Activated naive CD4-positive, alpha-beta T cell treated with anti-CD3 and anti-CD28 coated beads, Interleukin-2, amount 50 U/mL, for 72 hours (primary cell): ENCODE measurements around the gene KCNQ1. TPM values are rescaled to one million over a fixed set of nuclear protein-coding genes. Genes with fewer than 3 reads are reported as not detected.
A peak's percentile ranks its signal among the peaks of the same experiment; 100 is the strongest.

ENCODE experiments used
- ATAC-seq, 2 donors: fragments of 150-1000 bp; cut with Tn5 transposase; 2 replicates each; pipeline ENCODE4 v1.10.0; 2021; ENCODE audit warnings: mild to moderate bottlenecking in 2 of 2, moderate library complexity in 2 of 2
- DNase-seq, 2 donors: peaks; one replicate each; pipeline ENCODE4 v3.0.0; 2021 to 2022; ENCODE audit warnings: low spot score in 2 of 2
- H3K27ac Mint-ChIP-seq, 2 donors: one replicate each; pipeline ENCODE4 v1.8.0; 2022; ENCODE audit warnings: mild to moderate bottlenecking in 2 of 2, mixed read lengths in 2 of 2
- H3K36me3 Mint-ChIP-seq, 2 donors: one replicate each; pipeline ENCODE4 v1.8.0; 2022; ENCODE audit warnings: mixed read lengths in 2 of 2
- H3K9me3 Mint-ChIP-seq, 2 donors: one replicate each; pipeline ENCODE4 v1.8.0; 2022; ENCODE audit warnings: mixed read lengths in 2 of 2
- total RNA-seq, 2 donors: library from RNA; stranded (reverse); gene quantifications; one replicate each; pipeline ENCODE4 v1.2.3, GENCODE V29; 2022

Gene KCNQ1
- total RNA-seq, 2 donors from 2014 or later: 12.2 to 19.3 TPM

DNA sequence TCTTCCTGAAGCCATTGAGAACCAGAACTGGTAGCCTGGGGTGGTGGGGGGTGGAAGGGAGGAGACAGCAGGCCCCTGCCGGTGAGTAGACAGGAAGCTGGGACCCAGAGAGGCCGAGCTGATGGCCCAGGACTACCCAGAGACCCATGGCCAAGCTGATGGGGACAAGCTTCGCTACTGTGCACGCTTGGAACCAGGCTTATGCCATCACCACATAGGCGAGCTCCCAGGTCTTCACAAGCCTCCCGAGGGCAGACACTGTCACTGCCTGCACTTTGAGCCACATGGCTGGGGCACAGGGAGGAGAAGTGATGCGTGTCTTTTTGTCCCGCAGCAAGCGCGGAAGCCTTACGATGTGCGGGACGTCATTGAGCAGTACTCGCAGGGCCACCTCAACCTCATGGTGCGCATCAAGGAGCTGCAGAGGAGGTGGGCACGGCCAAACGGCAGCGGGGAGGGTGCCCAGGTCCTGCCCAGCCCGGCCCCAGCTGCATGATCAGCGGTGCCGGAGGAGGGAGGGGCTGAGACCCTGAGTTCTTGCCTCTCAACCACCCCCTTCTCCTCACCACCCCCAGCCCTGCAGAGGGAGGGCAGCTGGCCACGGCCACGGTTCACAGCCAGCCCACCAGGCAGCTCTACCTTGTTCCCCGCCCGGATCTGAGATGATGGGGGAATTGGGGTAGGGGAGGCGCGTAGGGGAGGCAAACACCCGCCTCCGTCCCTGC is 331.0 kb downstream of the KCNQ1 start:
- no peak overlapping the region for H3K27ac Mint-ChIP-seq
- no peaks in the 10 kb centered on the region for H3K9me3 Mint-ChIP-seq
- no peak for ATAC-seq
- DNase-seq: peak in 1 of 2 donors; percentile 52
- no peaks in the 10 kb centered on the region for H3K36me3 Mint-ChIP-seq

DNA sequence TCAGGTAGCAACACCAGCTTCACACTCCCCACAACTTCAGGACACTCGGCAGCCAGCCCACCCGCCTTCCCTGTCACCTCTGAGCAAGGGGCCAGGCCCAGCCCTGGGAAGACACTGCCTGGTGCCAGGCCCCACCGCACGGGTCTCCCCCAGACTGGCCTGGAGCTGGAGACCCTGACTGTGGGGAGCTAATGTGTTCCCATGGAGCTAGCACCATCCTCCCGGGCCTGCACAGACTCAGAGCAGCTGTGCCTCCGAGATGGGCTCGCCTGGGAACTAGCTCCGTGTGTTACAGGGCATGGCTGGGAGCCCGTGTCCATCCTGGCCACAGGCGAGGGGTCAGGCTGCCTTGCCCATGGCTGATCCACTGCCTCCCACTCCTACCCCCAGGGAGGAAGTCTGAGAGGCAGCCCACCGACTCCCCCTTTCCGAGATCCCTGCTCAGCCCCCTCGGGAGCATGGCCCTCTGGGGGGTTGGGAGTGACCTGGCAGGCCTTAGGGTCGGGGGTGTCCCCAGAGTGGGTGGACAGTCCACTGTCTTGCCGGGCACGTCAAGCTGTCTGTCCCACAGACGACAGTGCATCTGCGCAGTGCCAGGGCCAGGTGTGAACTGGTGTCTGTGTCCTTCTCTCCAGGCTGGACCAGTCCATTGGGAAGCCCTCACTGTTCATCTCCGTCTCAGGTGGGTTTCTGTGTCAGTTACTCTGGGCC is 331.7 kb downstream of the KCNQ1 start:
- ATAC-seq (no peak), DNase-seq (peak in 1 of 2 donors; percentile 38)
- no peaks in the 10 kb centered on the region for H3K36me3 Mint-ChIP-seq
- no peak overlapping the region for H3K27ac Mint-ChIP-seq
- no peaks in the 10 kb centered on the region for H3K9me3 Mint-ChIP-seq

DNA sequence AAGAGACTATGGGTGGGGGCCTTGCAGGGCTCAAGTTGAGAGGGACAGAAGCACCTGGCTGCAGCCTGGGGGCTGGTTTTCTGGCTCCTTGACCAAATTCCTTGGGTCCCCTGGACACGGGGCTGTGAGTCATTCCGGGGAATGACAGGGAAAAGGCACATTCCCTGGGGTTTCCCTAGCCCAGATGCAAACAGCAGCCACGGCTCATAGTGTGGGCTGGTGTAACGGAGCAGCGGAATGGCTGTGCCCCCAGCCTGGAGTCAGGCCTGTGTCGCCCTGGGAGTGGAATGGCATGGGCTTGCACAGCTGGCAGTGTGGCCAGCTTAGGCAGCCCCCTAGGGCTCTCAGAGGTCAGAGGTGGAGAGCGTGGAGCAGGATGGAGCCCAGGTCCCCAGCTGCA is 332.6 kb downstream of the KCNQ1 start:
- no peak overlapping the region for H3K27ac Mint-ChIP-seq
- DNase-seq (peak in 1 of 2 donors; percentile 20), ATAC-seq (no peak)
- no peaks in the 10 kb centered on the region for H3K36me3 Mint-ChIP-seq
- no peaks in the 10 kb centered on the region for H3K9me3 Mint-ChIP-seq

DNA sequence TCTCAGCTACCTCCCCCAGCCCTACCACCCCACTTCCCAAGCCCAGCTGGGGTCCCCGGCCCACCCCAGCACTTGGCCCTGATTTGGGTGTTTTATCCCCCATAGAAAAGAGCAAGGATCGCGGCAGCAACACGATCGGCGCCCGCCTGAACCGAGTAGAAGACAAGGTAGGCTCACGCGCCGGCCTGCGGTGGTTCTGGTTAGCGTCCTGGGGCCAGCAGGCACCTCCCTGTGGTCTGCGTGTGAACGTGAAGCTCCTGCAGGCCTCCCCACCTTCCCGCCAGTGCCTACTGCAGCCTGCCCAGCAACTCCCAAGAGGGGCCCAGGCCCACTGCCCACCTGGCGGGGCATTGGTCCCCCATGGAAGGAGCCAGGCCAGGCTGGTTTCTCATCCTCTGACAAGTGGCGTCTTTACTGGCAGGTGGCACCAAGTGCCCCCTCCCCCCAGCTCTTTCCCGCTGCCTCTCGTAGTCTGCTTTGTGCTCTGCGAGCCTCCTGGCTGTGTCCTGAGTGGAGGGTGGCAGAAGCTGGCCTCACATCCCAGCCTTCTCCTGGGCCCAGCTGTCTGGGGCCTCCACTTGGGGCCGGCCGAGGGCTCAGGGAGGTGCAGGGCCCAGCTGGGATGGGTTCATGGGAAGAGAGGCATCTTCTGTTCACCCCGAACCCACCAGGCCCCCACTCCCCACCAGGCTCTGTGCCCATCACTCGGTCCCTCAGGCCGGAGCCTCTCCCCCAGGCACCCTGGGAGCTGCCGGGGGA is 333.2 kb downstream of the KCNQ1 start:
- Mint-ChIP-seq H3K9me3 (no peaks in the 10 kb centered on the region), H3K27ac (no peak overlapping the region), H3K36me3 (no peaks in the 10 kb centered on the region)
- DNase-seq (peak; percentile 1 to 53), ATAC-seq (no peak)

DNA sequence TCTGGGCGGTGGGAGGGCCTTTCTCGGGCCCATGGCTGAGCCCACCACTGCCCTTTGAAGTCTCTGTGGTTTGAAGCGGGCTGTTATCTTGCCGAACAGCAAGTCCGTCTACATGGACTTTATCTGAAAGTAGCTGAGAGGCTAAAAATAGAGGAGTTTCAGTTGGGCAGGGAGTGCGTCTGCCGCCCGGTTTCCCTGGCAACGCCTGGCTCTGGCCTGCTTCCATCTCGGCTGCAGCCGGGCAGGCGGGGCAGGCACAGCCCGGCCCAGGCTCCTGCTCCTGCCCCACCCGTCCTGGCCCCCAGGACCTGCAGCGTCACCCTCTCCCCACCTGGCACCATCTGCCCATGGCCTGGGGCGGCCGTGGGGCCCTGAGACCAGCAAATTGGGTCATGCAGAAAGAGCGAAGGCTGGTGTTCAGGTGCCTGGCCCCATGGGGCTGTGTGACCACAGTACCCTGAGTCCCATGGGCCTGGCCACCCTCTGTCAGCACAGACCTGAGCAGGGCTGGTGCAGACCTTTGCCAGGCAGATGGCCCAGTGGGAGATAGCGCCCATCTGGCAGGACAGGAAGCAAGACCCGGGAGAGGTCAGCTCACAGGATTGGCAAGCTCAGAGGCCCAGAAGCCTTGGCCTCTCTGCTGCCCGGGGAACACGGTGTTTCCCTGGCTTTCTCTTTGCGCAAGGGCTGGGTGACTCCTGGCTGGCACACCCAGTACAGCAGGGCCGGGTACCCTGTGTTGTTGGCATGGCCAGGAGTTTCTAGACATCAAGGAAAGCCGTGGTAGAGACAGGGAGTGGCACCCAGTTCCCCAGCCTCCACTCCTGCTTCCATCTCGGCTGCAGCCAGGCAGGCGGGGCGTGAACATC is 334.1 kb downstream of the KCNQ1 start:
- Mint-ChIP-seq H3K27ac (no peak overlapping the region), H3K36me3 (no peaks in the 10 kb centered on the region), H3K9me3 (no peaks in the 10 kb centered on the region)
- peak in 1 of 2 donors; percentile 18 for ATAC-seq
- peak; percentile 1 to 46 for DNase-seq

DNA sequence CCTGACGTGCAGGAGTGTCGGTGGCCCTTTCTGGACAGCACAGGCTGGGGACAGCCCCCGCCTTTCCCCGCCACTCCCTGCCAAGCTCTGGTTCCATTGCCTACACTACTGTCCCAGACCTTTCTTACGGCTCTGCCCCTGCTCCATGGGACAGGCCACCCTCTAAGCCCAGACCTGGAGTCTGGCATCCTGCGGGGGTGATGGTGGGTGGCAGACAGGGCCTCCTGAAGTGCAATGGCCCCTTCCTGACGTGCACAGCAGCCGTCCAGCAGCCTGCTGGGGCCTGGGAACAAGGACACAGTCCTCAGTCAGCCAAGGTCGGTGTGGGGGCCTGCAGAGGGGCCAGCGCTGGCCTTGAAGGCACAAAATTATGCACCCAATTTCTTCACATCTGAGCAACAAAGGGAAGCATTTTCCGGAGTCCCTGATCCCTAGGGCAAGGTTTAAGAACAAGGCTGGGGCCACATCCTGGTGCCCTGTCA is 334.7 kb downstream of the KCNQ1 start:
- Mint-ChIP-seq H3K27ac (no peak overlapping the region), H3K36me3 (no peaks in the 10 kb centered on the region), H3K9me3 (no peaks in the 10 kb centered on the region)
- DNase-seq (peak in 1 of 2 donors; percentile 48), ATAC-seq (no peak)

DNA sequence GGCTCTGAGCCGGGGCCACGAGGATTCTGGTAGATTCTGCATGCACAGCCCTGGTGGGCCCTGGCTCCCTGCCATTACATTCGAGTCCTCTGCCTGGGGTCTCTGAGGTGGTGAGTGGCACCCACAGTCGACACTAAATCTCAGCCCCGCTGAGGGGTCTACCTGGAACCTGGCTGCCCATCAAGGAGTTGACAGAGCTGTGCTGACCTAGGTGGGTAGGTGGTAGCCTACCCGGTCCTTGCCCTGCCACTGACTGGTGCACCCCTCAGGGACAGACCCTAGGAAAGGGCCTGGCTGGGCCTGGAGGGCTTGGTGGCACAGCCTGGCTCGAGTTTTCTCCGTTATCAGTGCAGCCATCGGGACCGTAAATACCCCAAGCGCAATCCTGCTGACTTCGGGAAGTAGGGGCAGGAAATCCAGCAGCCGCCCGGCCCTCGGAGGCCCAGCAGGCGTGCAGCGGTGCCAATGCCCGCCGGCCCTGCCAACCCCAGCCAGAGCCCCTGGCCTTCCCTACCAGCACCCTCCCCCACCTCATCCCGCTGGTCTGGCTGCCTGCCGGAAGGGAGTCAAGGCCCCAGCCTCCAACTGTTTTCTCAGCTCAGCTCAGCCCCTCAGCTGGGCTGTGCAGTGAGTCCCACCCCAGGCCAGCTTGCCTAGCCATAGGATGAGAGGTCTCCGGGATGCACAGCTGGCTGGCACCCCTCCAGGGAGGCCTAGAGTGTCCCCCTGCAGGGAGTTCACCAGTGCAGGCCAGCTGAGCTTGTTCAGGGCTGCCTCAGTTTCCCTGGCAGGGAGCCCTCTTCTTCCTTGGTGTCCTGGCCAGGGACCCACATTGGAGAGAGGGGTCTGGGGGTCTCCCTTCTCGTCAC is 335.4 kb downstream of the KCNQ1 start:
- DNase-seq (peak in 1 of 2 donors; percentile 31), ATAC-seq (no peak)
- no peak overlapping the region for H3K27ac Mint-ChIP-seq
- H3K9me3 Mint-ChIP-seq: no peaks in the 10 kb centered on the region
- H3K36me3 Mint-ChIP-seq: no peaks in the 10 kb centered on the region

DNA sequence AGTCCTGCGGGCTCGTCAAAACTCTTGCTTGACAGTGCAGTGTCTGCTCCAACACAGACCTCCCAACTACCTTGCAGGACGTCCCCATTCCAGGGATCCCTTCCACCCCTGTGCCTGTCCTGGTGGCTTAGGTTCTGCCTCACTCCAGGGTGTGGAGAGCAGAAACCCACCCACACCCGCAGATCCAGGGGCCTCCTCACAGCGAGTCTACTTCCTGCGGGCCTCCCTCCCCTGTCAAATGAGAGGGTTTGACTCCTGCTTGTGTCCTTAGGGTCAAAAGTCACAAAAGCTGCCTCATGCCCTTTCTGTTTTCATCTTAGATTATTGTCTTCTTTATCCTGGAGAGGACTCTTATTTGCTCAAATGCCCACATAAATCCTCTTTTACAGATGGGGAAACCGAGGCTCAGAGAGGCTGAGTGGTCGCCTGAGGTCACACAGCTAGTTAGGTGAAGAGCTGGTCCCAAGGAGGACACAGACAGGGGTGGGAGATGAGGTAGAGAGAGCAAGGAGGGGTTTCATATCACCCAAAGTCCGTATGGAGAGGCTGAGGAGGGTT is 336.1 kb downstream of the KCNQ1 start:
- DNase-seq (peak in 1 of 2 donors; percentile 33), ATAC-seq (no peak)
- Mint-ChIP-seq H3K36me3 (no peaks in the 10 kb centered on the region), H3K9me3 (no peaks in the 10 kb centered on the region), H3K27ac (no peak overlapping the region)

DNA sequence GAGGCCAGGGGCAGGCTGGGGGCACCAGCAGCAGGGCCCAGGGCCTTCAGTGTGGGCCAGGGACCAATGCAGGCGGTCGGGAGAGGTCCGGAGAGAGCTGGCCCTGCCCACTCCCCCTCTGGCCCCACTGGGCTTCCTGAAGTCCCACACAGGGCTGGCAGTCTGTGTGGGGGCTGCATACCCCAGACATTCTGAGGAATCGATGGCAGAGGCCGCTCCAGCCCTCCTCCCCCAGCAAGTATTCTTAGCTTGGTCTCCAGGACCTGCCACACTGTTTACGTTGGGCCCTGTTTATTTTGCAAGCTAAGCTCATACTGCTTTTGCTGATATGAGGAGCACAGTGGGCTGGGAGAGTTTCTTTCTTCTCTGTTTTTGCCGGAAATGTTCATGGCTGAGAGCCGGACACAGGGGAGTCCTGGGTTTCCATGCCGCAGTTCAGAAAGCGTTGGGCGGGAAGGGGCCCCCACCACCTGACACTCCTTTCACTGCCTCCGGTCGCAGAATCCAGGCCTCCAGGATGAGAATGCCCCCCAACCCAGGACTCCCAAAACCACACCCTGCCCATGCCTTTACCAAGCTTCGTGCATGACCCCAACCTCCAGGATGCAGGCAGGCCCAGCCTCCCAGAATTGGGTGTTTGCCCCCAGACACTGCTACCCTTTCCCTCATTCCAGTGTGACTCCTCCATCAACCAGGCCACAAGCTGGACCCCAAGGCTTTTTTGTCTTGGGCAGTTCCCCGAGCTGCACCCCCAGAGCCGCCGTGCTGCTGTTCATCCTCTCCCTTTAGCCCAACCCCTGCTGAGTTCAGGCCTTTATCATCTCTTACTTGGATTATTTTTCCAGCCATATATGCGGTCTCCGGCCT is 336.8 kb downstream of the KCNQ1 start:
- ATAC-seq: no peak
- peak in 1 of 2 donors; percentile 30 for DNase-seq

DNA sequence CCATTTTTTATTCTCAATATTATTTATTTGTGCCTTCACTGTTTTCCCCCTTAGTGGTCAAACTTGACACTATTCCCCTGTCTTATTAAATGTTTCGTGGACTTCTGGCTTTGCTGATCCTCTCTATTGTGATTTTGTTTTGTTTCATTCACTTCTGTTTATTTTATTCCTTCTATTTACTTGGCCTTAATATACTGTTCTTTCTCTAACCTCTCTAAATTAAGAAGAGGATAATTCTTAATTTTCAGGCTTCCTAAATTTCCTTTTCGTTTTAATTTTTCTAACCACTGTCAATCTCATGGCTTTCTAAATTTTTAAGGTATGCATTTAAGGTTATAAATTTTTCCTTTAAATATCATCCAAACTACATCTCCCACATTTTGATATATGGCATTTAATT is 338.0 kb downstream of the KCNQ1 start:
- ATAC-seq: no peak
- no peak for DNase-seq
- Mint-ChIP-seq H3K27ac (no peak overlapping the region), H3K36me3 (no peaks in the 10 kb centered on the region), H3K9me3 (no peaks in the 10 kb centered on the region)

More for the DNA sequence above, 336.8 kb downstream of the KCNQ1 start:
- no peaks in the 10 kb centered on the region for H3K36me3 Mint-ChIP-seq
- H3K27ac Mint-ChIP-seq: no peak overlapping the region
- H3K9me3 Mint-ChIP-seq: no peaks in the 10 kb centered on the region

DNA sequence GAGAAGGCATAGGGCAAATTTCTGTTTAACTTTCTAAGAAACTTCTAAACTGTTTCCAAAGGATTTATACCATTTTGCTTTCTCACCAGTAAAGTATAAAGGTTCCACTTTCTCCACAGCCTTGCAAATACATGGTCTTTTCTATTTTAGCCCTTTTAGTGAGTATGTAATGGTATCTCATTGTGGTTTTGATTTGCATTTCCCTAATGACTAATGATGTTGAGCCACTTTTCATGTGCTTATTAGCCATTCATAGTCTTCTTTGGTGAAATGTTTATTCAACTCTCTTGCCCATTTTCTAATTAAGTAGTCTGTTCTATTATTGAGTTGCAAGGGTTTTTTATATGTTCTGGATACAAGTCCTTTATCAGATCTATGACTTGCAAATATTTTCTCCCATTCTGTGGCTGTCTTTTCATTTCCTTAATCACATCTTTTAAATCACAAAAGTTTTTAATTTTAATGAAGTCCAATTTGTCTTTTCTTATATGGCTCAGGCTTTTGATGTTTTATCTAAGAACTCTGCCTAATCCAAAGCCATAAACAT is 338.8 kb downstream of the KCNQ1 start:
- ATAC-seq: no peak
- DNase-seq: no peak
- Mint-ChIP-seq H3K27ac (no peak overlapping the region), H3K36me3 (no peaks in the 10 kb centered on the region), H3K9me3 (no peaks in the 10 kb centered on the region)

DNA sequence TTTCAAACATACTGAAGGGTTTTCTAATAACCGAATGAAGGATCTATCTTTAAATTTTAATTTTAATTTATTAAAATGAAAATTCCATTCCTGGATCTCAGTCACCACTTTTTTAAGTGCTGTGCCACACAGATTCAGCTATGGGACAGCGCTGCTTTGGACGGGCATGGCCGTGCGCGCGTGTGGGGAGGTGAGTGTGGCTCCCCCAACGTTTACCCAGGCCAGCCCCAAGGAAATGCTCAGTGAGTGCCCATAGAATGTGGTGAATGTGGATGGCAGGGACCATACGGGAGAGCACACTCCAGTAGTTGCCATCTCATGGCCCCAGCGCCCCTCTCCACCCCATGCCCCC is 343.0 kb downstream of the KCNQ1 start:
- no peak overlapping the region for H3K27ac Mint-ChIP-seq
- ATAC-seq (no peak), DNase-seq (no peak)
- H3K9me3 Mint-ChIP-seq: no peaks in the 10 kb centered on the region
- H3K36me3 Mint-ChIP-seq: no peaks in the 10 kb centered on the region

DNA sequence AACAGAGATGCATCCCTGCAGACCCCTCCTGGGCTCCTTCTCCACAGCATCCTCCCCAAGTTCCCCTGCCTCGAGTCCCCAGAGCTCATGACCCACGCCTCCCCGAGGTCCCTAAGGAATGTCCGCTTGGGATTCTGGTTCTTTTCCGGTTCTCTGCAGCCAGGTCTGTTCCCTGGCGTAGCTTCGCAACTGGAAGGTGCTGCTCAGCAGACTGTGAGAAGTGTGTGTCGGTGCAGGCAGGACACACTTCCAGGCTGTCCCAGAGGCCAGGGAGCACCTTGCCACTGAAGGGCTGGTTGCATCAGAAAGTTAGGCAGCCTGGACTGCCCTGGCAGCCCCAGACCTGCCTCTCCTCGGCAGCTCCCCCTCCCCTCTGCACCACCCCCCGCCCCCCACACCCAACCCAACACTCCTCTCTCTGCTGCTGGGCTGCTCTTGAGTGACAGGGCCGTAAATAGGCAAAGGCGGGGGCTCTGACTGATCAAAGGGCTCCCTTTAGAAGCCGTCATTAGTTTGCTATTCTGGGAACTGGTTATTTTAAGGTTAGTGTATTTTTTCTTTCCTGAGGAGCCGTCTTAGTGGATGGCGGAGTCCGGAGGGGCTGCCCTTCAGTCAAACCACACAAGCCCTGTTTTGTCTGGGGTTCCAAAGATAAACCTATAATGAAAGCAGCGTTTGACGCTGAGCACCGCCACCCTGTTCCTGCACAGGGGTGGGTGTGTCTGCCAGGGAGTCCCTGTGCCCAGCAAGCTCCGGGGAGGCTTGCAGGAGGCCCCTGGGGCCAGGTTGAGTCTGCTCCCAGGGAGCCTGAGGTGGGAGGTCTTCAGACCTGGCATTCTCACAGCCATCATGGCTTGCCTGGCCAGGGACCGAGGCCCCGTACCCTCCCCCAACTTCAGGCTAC is 343.6 kb downstream of the KCNQ1 start:
- ATAC-seq (no peak), DNase-seq (peak in 1 of 2 donors; percentile 51)
- Mint-ChIP-seq H3K27ac (no peak overlapping the region), H3K36me3 (no peaks in the 10 kb centered on the region), H3K9me3 (no peaks in the 10 kb centered on the region)
